Measurements from ENCODE around the gene FTO.

DNA sequence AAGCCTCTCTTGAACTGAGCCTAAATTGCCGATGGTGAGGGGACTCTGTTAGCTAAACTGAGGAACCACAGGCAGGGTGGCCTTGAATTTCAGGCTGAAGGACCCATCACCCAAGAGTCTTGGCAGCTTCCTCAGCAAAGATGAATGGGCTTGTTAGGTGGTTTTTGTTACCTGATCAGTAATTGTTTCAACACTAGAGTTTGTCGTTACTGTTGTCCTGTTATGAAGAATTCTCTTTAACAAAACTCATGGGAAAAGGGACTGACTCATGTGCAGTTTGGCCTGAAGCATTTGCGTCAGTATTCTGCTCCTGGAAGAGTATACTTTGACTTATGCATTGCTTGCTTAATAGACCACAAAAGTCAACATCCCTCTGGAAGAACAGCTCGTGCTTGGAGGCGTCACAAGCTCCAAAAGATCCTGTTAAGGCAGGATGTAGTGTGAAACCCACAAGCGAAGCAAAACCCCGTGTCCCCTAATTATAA is 376.6 kb downstream of the FTO start:
- TF ChIP-seq, protein P1, sequence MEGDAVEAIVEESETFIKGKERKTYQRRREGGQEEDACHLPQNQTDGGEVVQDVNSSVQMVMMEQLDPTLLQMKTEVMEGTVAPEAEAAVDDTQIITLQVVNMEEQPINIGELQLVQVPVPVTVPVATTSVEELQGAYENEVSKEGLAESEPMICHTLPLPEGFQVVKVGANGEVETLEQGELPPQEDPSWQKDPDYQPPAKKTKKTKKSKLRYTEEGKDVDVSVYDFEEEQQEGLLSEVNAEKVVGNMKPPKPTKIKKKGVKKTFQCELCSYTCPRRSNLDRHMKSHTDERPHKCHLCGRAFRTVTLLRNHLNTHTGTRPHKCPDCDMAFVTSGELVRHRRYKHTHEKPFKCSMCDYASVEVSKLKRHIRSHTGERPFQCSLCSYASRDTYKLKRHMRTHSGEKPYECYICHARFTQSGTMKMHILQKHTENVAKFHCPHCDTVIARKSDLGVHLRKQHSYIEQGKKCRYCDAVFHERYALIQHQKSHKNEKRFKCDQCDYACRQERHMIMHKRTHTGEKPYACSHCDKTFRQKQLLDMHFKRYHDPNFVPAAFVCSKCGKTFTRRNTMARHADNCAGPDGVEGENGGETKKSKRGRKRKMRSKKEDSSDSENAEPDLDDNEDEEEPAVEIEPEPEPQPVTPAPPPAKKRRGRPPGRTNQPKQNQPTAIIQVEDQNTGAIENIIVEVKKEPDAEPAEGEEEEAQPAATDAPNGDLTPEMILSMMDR (conservative IDR thresholded peaks at IDR 0.05 in 1 of 2, IDR thresholded peaks at IDR 0.05 in 1 of 2; ENCODE audit: extremely low read depth in 1 of 2, insufficient read depth in 1 of 2, low read depth in 1 of 2, low read length in 2 of 2) = no peak
- no peak for TF ChIP-seq EZH2 (IDR thresholded peaks at IDR 0.05; ENCODE audit: borderline replicate concordance, low read length)

Measured in mammary epithelial cell (primary cell).